Psoas muscle (tissue), 8 donors: ENCODE measurements around the gene OR1D5. TPM values are rescaled to one million over a fixed set of nuclear protein-coding genes. Genes with fewer than 3 reads are reported as not detected.

Experiments used
- ATAC-seq, 4 donors: fragments of 200-7000 bp; cut with Tn5 transposase; one replicate each; pipeline ENCODE4 v1.9.1; 2020; ENCODE audit warnings: moderate library complexity in 3 of 4, mild to moderate bottlenecking in 2 of 4
- DNase-seq, 2 donors: peaks; one replicate each; pipeline ENCODE4 v3.0.0-alpha.2; 2020
- H3K27ac ChIP-seq: fragments of 200-600 bp; one replicate; pipeline ENCODE4 v1.8.0; 2022
- H3K27me3 ChIP-seq, 3 donors: fragments of 200-600 bp in 1 of 3; one replicate each; pipeline versions ENCODE4 v1.6.1 to v1.8.0; 2013 to 2022; ENCODE audit warnings: low read length in 2 of 3, mild to moderate bottlenecking in 2 of 3, moderate library complexity in 1 of 3; ENCODE audit not compliant: insufficient read depth in 3 of 3
- H3K36me3 ChIP-seq, 2 donors: fragments of 200-600 bp in 1 of 2; one replicate each; pipeline versions ENCODE4 v1.6.1 to v1.8.0; 2013 to 2022; ENCODE audit warnings: low read depth in 1 of 2, mild to moderate bottlenecking in 1 of 2, moderate library complexity in 1 of 2; ENCODE audit not compliant: insufficient read depth in 1 of 2
- H3K4me1 ChIP-seq: fragments of 200-600 bp; one replicate; pipeline ENCODE4 v1.8.0; 2022
- H3K4me3 ChIP-seq: fragments of 200-600 bp; one replicate; pipeline ENCODE4 v1.8.0; 2022; ENCODE audit warnings: mild to moderate bottlenecking
- H3K9me3 ChIP-seq: fragments of 200-600 bp; one replicate; pipeline ENCODE4 v1.8.0; 2022
- CTCF ChIP-seq: fragments of 200-600 bp; IDR thresholded peaks from one replicate; pipeline ENCODE4 v1.8.0; 2022; ENCODE audit warnings: antibody characterized with exemption
- WGBS, 3 donors: extraction: QIAGEN DNeasy Blood & Tissue Kit; methylation state at CpG; one replicate each; pipeline versions ENCODE4 v1.1.6 to v1.1.7; 2013; 5-methylcytosine and 5-hydroxymethylcytosine counted together
- intact Hi-C, 2 donors: fragments of 100-400 bp; cut with DNase I; formaldehyde crosslinking; loops; one replicate each; pipeline versions ENCODE4 v1.11.0 to v1.14.2; 2022
- polyA plus RNA-seq, 3 donors: library from polyadenylated mRNA; stranded (reverse); fragments of 200-250 nt; gene quantifications; one replicate each; pipeline ENCODE4 v1.2.3, GENCODE V29; 2013
- total RNA-seq, 4 donors: library from RNA; stranded (reverse); fragmentation: NEBNext Ultra II Directional in 2 of 4; extraction: Animal tissue kit (Norgen Biotek cat#: 25700) in 2 of 4; gene quantifications; one replicate each; pipeline versions ENCODE4 v1.2.1 to v1.2.4, GENCODE V29; 2021 to 2023
- donor health status: healthy with polysubstance abuse.
- donor health status: DM: no; HTN: no; CAD: no; lungs with moderate emphysema.
- donor health status: Bipolar disorder and iron deficiency.
- donor health status: healthy.
- donor health status: DM: yes; HTN: yes; CAD: no.
- donor health status: DM: no; HTN: no; CAD: no.
- donor health status: DM: no; HTN: no; CAD: no.
- donor health status: DM: yes; HTN: yes; CAD: no.

Gene OR1D5
- total and polyA plus RNA-seq, 7 donors: not detected

- ATAC-seq: no peak
- H3K4me1 ChIP-seq: no peaks in the 10 kb centered on the region
- TF ChIP-seq CTCF: no peak
- intact Hi-C loops: no loop called here
- DNase-seq: no peak
- H3K36me3 ChIP-seq: no peaks in the 10 kb centered on the region
- no peaks in the 10 kb centered on the region for H3K9me3 ChIP-seq
- peaks cover 0 to 14% (median 4%) of the 10 kb centered on the region in 3 donors for H3K27me3 ChIP-seq
- 58 to 67% (median 62%) methylated on average over 12 to 13 of the region's 13 CpGs for WGBS, 3 donors
- H3K4me3 ChIP-seq: no peak overlapping the region
- H3K27ac ChIP-seq: no peak overlapping the region
Observed at GRCh38 chr17:3035256-3035967, 28.0 kb downstream of the OR1D5 start.

GRCh38 chr17:3034578-3034920, 28.9 kb downstream of the OR1D5 start:
- no peak overlapping the region for H3K27ac ChIP-seq
- WGBS, 3 donors: 62 to 76% (median 71%) methylated on average over 9 of the region's 9 CpGs
- no peaks in the 10 kb centered on the region for H3K9me3 ChIP-seq
- no peak overlapping the region for H3K4me3 ChIP-seq
- H3K4me1 ChIP-seq: no peaks in the 10 kb centered on the region
- intact Hi-C loops: no loop called here
- ATAC-seq: no peak
- TF ChIP-seq CTCF: no peak
- H3K27me3 ChIP-seq: peaks cover 0 to 14% (median 4%) of the 10 kb centered on the region in 3 donors
- DNase-seq: no peak
- H3K36me3 ChIP-seq: no peaks in the 10 kb centered on the region

GRCh38 chr17:3033741-3034577, 29.4 kb downstream of the OR1D5 start:
- intact Hi-C loops: no loop called here
- no peak overlapping the region for H3K27ac ChIP-seq
- peaks cover 0 to 14% (median 4%) of the 10 kb centered on the region in 3 donors for H3K27me3 ChIP-seq
- 65 to 76% (median 66%) methylated on average over 26 of the region's 26 CpGs for WGBS, 3 donors
- DNase-seq (no peak), ATAC-seq (no peak)
- no peak for TF ChIP-seq CTCF
- no peaks in the 10 kb centered on the region for H3K9me3 ChIP-seq
- no peaks in the 10 kb centered on the region for H3K36me3 ChIP-seq
- H3K4me1 ChIP-seq: no peaks in the 10 kb centered on the region
- H3K4me3 ChIP-seq: no peak overlapping the region

- Histone ChIP-seq H3K27me3 (peaks cover 0 to 14% (median 4%) of the 10 kb centered on the region in 3 donors), H3K36me3 (no peaks in the 10 kb centered on the region), H3K9me3 (no peaks in the 10 kb centered on the region), H3K27ac (no peak overlapping the region), H3K4me3 (no peak overlapping the region), H3K4me1 (no peaks in the 10 kb centered on the region)
- 83 to 87% (median 84%) methylated on average over 14 to 15 of the region's 15 CpGs for WGBS, 3 donors
- ATAC-seq: no peak
- intact Hi-C loops: no loop called here
- no peak for TF ChIP-seq CTCF
- no peak for DNase-seq
Observed at GRCh38 chr17:3033248-3033640, 30.2 kb downstream of the OR1D5 start.
